Measurements from ENCODE around the gene CAMTA1. TPM values are rescaled to one million over a fixed set of nuclear protein-coding genes. Genes with fewer than 3 reads are reported as not detected.

CAMTA1 gene
- total RNA-seq, 1 donor from 2014 or later, result 268 TPM

- no peaks in the 10 kb centered on the region for H3K9me3 Mint-ChIP-seq
- DNase-seq (ENCODE audit: low spot score), result no peak
- H3K36me3 Mint-ChIP-seq, result peaks cover 2% of the 10 kb centered on the region
- Histone ChIP-seq H4K20me1 (ENCODE audit: low read depth) (no peaks in the 10 kb centered on the region), H3F3A (ENCODE audit: low read depth) (no peaks in the 10 kb centered on the region), H3K27me3 (no peaks in the 10 kb centered on the region), H3K79me2 (ENCODE audit: low read depth) (no peaks in the 10 kb centered on the region), H3K4me1 (no peaks in the 10 kb centered on the region), H3K36me3 (no peaks in the 10 kb centered on the region), H3K9me3 (ENCODE audit: low read depth) (no peaks in the 10 kb centered on the region), H3K4me2 (no peak overlapping the region), H3K4me3 (no peak overlapping the region), H3K9ac (no peak overlapping the region), H3K27ac (no peak overlapping the region), H2AFZ (replicated peaks) (no peak overlapping the region)
- TF ChIP-seq EZH2 (IDR thresholded peaks at IDR 0.05), result no peak
- TF ChIP-seq EZH2phosphoT487 (IDR thresholded peaks at IDR 0.05), result no peak
- TF ChIP-seq CTCF (IDR thresholded peaks at IDR 0.05), result no peak
- peaks cover 19% of the 10 kb centered on the region for H3K27me3 Mint-ChIP-seq (ENCODE audit: insufficient read depth, low read depth)
- H3K27ac Mint-ChIP-seq, result no peak overlapping the region
- H3K4me1 Mint-ChIP-seq, result peaks cover 21% of the 10 kb centered on the region
- no peak overlapping the region for H3K4me3 Mint-ChIP-seq
Measured at GRCh38 chr1:7651203-7651602, 865.9 kb downstream of the CAMTA1 start.

- H3K27ac Mint-ChIP-seq, result no peak overlapping the region
Measured at GRCh38 chr1:7652061-7652460, 866.8 kb downstream of the CAMTA1 start.

GRCh38 chr1:7652515-7653098 is 867.4 kb downstream of the CAMTA1 start:
- no peak overlapping the region for H3K27ac Mint-ChIP-seq
- H3K4me3 ChIP-seq, result no peak overlapping the region
- no peaks in the 10 kb centered on the region for H3K4me1 ChIP-seq
- H3K4me2 ChIP-seq, result no peak overlapping the region
- no peak overlapping the region for H3K9ac ChIP-seq
- no peaks in the 10 kb centered on the region for H3K9me3 ChIP-seq (ENCODE audit: low read depth)
- H2AFZ ChIP-seq (replicated peaks), result no peak overlapping the region
- TF ChIP-seq CTCF (IDR thresholded peaks at IDR 0.05) (no peak), EZH2 (IDR thresholded peaks at IDR 0.05) (no peak), EZH2phosphoT487 (IDR thresholded peaks at IDR 0.05) (no peak)
- no peaks in the 10 kb centered on the region for H3K27me3 ChIP-seq
- H4K20me1 ChIP-seq (ENCODE audit: low read depth), result no peaks in the 10 kb centered on the region
- H3F3A ChIP-seq (ENCODE audit: low read depth), result no peaks in the 10 kb centered on the region
- peaks cover 2% of the 10 kb centered on the region for H3K36me3 Mint-ChIP-seq
- DNase-seq (ENCODE audit: low spot score), result no peak
- H3K4me3 Mint-ChIP-seq, result no peak overlapping the region
- no peaks in the 10 kb centered on the region for H3K36me3 ChIP-seq
- H3K27ac ChIP-seq, result no peak overlapping the region
- peaks cover 13% of the 10 kb centered on the region for H3K27me3 Mint-ChIP-seq (ENCODE audit: insufficient read depth, low read depth)
- H3K9me3 Mint-ChIP-seq, result no peaks in the 10 kb centered on the region
- no peaks in the 10 kb centered on the region for H3K79me2 ChIP-seq (ENCODE audit: low read depth)
- peaks cover 33% of the 10 kb centered on the region for H3K4me1 Mint-ChIP-seq

More at GRCh38 chr1:7652061-7652460, 866.8 kb downstream of the CAMTA1 start:
- Histone ChIP-seq H4K20me1 (ENCODE audit: low read depth) (no peaks in the 10 kb centered on the region), H3K27ac (no peak overlapping the region), H3K79me2 (ENCODE audit: low read depth) (no peaks in the 10 kb centered on the region), H3K27me3 (no peaks in the 10 kb centered on the region), H2AFZ (replicated peaks) (no peak overlapping the region), H3K9me3 (ENCODE audit: low read depth) (no peaks in the 10 kb centered on the region), H3K4me2 (no peak overlapping the region), H3K4me1 (no peaks in the 10 kb centered on the region), H3K36me3 (no peaks in the 10 kb centered on the region), H3K4me3 (no peak overlapping the region), H3K9ac (no peak overlapping the region), H3F3A (ENCODE audit: low read depth) (no peaks in the 10 kb centered on the region)
- Mint-ChIP-seq H3K36me3 (peaks cover 2% of the 10 kb centered on the region), H3K27me3 (ENCODE audit: insufficient read depth, low read depth) (peaks cover 13% of the 10 kb centered on the region), H3K4me3 (no peak overlapping the region), H3K9me3 (no peaks in the 10 kb centered on the region), H3K4me1 (peaks cover 28% of the 10 kb centered on the region)
- TF ChIP-seq CTCF (IDR thresholded peaks at IDR 0.05), result no peak
- no peak for TF ChIP-seq EZH2 (IDR thresholded peaks at IDR 0.05)
- no peak for TF ChIP-seq EZH2phosphoT487 (IDR thresholded peaks at IDR 0.05)
- DNase-seq (ENCODE audit: low spot score), result no peak

Measured in neural progenitor cell (in vitro differentiated cells).